GM13977 (cell line): ENCODE measurements around the gene PCSK5.
"Not testable (repeated sequence)": the region's sequence is repeated elsewhere in the genome, so short reads cannot be mapped to it uniquely, and the experiment has no call there.

Experiments
- DNase-seq: peaks from one replicate; pipeline ENCODE4 v3.0.0; 2012; ENCODE audit warnings: low spot score
- CTCF ChIP-seq: IDR thresholded peaks from 2 replicates; pipeline ENCODE4 v1.5.1; 2012; ENCODE audit warnings: mild to moderate bottlenecking, control low read depth; ENCODE audit not compliant: insufficient read depth; ENCODE audit errors: extremely low read depth, missing control alignments
- in situ Hi-C: fragments of 300-500 bp; cut with MboI; formaldehyde crosslinking; loops from one replicate; pipeline ENCODE4 v1.12.0; 2022; ENCODE audit warnings: low sequenced_read_pairs, low pct_unique_long_range_greater_than_20kb, mixed read lengths, inconsistent platforms; ENCODE audit not compliant: unreplicated experiment

Gene PCSK5

GRCh38 chr9:76323490-76323889 lies 433.0 kb downstream of the PCSK5 start:
- no peak for DNase-seq
- in situ Hi-C loops = loop anchor here (25.0 kb wide), 1 partner anchor 1086 kb away; no protein-coding TSS in a partner anchor
- no peak for TF ChIP-seq CTCF

DNA sequence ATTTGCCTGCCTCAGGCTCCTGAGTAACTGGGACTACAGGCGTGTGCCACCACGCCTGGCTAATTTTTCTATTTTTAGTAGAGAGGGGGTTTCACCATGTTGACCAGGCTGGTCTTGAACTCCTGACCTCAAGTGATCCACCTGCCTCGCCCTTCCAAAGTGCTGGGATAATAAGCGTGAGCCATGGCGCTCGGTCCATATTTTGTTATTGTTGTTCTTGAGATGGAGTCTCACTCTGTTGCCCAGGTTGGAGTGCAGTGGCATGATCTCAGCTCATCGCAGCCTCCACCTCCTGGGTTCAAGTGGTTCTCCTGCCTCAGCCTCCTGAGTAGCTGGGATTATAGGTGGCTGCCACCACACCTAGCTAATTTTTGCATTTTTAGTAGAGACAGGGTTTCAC lies 433.6 kb downstream of the PCSK5 start:
- DNase-seq = not testable (repeated sequence)
- in situ Hi-C loops = loop anchor here (25.0 kb wide), 1 partner anchor 1087 kb away; no protein-coding TSS in a partner anchor

- TF ChIP-seq CTCF = no peak
- in situ Hi-C loops = no loop called here
- DNase-seq = no peak
Observed at GRCh38 chr9:76330034-76330433, 439.6 kb downstream of the PCSK5 start.

DNA sequence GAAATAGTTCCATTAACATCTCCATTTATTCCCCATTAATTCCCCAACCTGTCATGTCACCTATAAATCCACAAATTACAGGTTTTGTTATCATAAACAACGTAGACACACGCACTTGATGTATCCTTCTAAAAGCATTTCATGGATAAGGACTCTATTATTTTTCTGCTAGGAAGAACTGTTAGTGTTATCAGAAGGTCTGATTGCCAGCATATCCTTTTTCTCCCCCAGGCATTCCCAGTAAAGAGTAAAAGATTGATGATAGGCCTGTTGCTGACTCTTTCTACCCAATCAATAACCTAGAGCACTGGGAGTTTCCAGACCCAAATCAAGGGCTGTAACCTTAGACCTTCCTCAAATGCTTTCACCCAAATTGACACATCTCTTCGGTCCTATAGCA lies 442.9 kb downstream of the PCSK5 start:
- DNase-seq = no peak
- TF ChIP-seq CTCF = no peak
- in situ Hi-C loops = no loop called here

DNA sequence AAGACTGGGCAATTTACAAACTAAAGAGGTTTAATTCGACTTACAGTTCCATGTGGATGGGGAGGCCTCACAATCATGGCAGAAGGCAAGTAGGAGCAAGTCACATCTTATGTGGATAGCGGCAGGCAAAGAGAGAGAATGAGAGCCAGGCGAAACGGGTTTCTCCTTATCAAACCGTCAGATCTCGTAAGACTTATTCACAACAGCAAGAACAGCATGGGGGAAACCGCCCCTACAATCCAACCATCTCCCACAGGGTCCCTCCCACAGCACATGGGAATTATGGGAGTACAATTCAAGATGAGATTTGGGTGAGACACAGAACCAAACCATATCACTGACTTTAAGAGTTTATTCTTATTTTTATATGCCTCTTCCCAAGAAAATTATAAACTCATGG lies 443.5 kb downstream of the PCSK5 start:
- DNase-seq = no peak
- in situ Hi-C loops = no loop called here
- TF ChIP-seq CTCF = no peak

DNA sequence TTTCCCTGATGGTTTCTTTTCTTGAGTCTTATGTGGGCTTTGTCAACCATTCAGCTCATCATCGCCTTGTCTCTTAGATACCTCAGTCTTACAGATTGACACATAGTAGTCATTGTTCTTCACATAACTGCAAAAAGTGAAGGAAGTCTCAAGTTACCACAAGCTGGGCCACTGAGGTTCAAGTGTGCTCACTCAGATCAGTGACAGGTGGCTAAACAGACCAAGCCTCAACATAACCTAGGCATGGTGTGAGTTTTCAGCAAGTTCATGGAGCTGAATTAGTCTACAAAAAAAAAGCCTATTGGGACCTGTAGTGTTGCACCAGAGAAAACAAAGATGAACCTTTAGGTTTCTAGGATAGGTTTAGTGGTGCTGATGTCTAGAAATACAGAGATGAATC lies 445.6 kb downstream of the PCSK5 start:
- in situ Hi-C loops = no loop called here
- DNase-seq = no peak
- no peak for TF ChIP-seq CTCF

- no peak for TF ChIP-seq CTCF
- in situ Hi-C loops = no loop called here
Observed at GRCh38 chr9:76338418-76338817, 447.9 kb downstream of the PCSK5 start.

More at GRCh38 chr9:76338418-76338817, 447.9 kb downstream of the PCSK5 start:
- DNase-seq = no peak
